AG04449 (cell line): Measurements from ENCODE around the gene SNTB2.

Source experiments
- CTCF ChIA-PET: fragments of 350-600 bp; formaldehyde crosslinking; extraction: SDS; loops from one replicate; lab custom pipeline; 2021; ENCODE audit warnings: antibody characterized with exemption; lab: Yijun Ruan, JAX
- POLR2A ChIA-PET: fragments of 400-600, 350-600 bp; formaldehyde crosslinking; extraction: SDS; loops from one replicate; lab custom pipeline; 2020; ENCODE audit warnings: antibody characterized with exemption, inconsistent platforms; lab: Yijun Ruan, JAX
- DNase-seq: peaks from one replicate; pipeline ENCODE4 v3.0.0-alpha.2; 2010; ENCODE audit warnings: low read depth, low spot score
- H3K4me3 ChIP-seq: 2 replicates; pipeline ENCODE4 v1.5.1; 2011; ENCODE audit warnings: low read depth, mild to moderate bottlenecking, control low read depth, low read length
- CTCF ChIP-seq: IDR thresholded peaks from one replicate; pipeline ENCODE4 v1.5.1; 2011; ENCODE audit warnings: mild to moderate bottlenecking, moderate library complexity, low read length, control low read depth, inconsistent platforms; ENCODE audit not compliant: insufficient read depth; ENCODE audit errors: missing control alignments

Gene SNTB2

DNA sequence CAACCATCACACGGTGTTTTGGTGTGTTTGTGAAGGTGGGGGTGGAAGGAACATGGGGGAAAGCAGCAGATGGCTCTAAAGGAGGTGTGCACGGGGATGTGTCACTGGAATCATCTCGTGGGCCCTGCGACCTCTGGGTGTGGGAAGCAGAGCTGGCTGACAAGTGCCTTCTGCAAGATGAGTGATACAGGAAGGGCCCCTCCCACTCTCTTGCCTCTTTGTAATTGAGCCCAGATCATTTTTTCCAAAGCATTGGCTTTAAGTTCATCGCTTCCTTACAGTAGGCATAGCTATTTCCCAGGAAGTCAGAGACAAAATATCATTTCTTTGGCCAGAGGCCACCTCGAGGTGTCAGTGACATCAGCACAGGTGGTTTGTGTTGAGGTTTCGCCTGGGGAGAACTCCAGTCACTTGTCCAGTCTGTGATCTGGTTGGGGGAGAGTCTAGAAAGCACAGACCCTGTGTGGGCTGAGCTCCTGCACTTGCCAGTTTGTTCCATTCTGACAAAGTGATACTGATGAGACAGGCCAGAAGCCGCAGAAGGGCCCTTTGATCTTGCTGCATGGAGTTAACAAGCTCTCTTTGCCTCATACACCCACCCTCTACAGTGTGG lies 20.6 kb upstream of the SNTB2 start:
- no peak overlapping the region for H3K4me3 ChIP-seq
- TF ChIP-seq CTCF, result no peak
- CTCF ChIA-PET, result interaction anchor here (0.9 to 5.6 kb wide), 6 partner anchors 9 to 157 kb away, joined by 3 to 44 read pairs (median 12); no protein-coding TSS in a partner anchor
- POLR2A ChIA-PET, result interaction anchor here (1.1 to 1.3 kb wide), 2 partner anchors 9 to 22 kb away, joined by 3 to 4 read pairs; no protein-coding TSS in a partner anchor
- DNase-seq, result no peak

DNA sequence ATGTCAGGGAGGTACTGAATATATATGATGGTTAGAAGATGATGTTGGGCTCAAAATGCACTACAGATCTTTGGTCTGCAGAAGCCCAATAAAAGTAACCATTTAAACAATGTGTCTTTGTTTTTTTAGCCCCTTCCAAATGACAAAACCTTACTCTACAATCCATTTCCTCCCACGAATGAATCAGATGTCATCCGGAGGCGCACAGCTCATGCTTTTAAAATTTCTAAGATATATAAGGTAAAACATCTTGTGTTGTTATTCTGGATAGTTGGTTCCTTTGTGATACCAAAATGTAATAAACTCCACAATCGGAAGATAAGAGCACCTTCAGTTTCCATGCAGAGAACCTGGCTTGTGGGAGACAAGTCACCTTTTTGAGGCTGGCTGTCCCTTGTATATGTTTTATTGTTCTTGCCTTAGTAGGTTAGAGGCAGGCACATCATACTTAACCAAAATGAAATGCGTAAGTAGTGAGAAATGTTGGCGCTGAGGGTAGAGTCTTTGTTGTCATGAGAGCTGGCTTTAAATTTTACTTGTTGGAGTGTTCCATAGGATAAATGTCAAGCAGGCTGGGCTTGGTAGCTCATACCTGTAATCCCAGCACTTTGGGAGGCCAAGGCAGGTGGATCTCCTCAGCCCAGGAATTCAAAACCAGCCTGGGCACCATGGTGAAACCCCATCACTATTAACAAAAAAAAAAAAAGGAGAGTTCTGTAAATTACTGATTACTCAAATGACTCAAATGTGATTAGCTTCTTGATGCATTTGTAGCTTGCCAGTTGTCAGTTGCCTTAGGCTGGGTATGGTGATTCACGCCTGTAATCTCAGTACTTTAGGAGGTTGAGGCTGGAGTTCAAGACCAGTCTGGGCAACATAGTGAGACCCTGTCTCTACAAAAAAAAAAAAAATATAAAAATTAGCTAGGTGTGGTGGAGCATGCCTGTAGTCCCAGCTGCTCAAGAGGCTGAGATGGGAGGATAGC lies 19.7 kb upstream of the SNTB2 start:
- no peak overlapping the region for H3K4me3 ChIP-seq
- CTCF ChIA-PET, result interaction anchor here (0.6 to 5.6 kb wide), 12 partner anchors 9 to 320 kb away, joined by 3 to 44 read pairs (median 3); no protein-coding TSS in a partner anchor
- POLR2A ChIA-PET, result interaction anchor here (0.7 to 1.1 kb wide), 2 partner anchors 13 to 21 kb away, joined by 3 to 4 read pairs; no protein-coding TSS in a partner anchor
- DNase-seq, result no peak
- no peak for TF ChIP-seq CTCF

- no peak for TF ChIP-seq CTCF
- CTCF ChIA-PET, result interaction anchor here (1.0 to 5.6 kb wide), 4 partner anchors 11 to 118 kb away, joined by 3 to 44 read pairs (median 28); no protein-coding TSS in a partner anchor
- no peak overlapping the region for H3K4me3 ChIP-seq
- no peak for DNase-seq
- POLR2A ChIA-PET, result interaction anchor here (0.7 kb wide), 1 partner anchor 146 kb away, joined by 3 read pairs; no protein-coding TSS in a partner anchor
Observed at GRCh38 chr16:69169051-69169450, 17.9 kb upstream of the SNTB2 start.

DNA sequence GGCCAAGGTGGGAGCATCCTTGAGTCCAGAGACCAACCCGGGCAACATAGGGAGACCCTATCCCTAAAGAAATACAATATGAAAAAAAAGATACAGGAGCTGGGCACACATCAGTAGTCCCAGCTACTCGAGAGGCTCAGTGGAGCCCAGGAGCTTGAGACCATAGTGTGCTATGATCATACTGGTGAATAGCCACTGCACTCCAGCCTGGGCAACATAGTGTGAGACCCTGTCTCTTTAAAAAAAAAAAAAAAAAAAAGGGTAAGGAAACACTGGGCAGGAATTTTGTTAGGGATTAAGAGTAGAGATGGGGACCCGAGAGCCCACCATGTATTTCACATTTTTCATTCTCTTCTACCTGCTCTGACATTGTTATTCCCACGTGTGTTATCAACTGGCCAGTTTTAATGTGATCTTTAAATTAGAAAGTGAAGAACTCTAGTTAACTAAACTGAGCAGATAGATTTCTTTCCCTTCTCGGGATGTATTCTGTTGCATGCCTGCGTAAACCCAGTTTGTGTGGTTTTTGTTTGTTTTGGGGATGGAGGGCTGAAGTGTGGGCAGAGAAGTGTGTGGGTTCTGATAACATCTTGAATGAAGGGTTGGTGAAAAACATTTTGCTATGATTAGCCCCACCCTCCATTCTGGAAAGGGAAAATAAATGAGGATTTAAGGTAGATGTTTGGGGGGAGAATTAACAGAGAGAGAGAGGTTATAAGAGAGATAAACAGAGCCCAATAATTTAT lies 17.2 kb upstream of the SNTB2 start:
- CTCF ChIA-PET, result interaction anchor here (5.1 to 5.6 kb wide), 2 partner anchors 19 to 117 kb away, joined by 39 to 44 read pairs; no protein-coding TSS in a partner anchor
- POLR2A ChIA-PET, result interaction anchor here (0.7 kb wide), 1 partner anchor 146 kb away, joined by 3 read pairs; no protein-coding TSS in a partner anchor
- no peak for DNase-seq
- TF ChIP-seq CTCF, result no peak
- no peak overlapping the region for H3K4me3 ChIP-seq

DNA sequence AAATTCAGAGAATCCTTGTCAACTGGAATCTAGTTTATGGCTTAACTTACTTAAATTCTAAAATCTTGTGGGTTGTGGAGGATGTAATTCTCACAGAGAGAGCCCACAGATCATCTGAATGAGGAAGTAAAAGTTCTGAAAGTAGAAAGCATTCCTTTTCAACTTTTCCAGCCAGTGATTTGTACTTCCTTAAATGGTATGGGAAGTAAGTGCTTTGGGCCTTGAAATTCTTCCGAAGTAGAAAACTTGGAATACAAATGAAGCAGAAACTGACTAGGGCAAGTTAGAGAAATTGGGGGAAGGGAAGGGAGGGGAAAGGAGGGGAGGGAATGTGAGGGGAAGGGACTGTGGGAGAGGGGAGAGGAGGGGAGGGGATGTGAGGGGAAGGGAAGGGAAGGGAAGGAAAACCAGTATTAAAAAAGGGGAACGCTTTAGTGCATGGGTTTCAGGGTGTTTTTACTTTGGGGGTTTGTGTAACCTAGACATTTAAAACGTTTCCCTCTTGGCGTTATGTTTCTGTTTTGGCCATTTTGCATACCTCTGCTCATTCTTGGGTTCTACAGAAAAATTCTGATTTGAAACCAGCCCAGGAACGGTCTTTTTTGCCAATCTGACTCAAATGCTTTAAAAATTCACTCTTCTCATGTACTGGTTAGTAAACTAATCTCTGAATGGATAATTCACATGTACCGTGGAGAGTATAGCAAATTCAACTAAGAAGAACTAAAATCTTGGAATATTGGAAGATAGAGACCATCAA lies 15.5 kb upstream of the SNTB2 start:
- DNase-seq, result peak; percentile 47
- no peak for TF ChIP-seq CTCF
- H3K4me3 ChIP-seq, result no peak overlapping the region
- ChIA-PET POLR2A (no interaction called here), CTCF (no interaction called here)
